NCI-H446 treated with DMSO at 0.1 percent for 48 hours (cell line): ENCODE data around the gene NCOA3.
"Not testable (repeated sequence)": the region's sequence is repeated elsewhere in the genome, so short reads cannot be mapped to it uniquely, and the experiment has no call there.

ENCODE experiments used
- DNase-seq: peaks from one replicate; lab custom pipeline; 2025; lab: John Stamatoyannopoulos, UW

The NCOA3 gene

GRCh38 chr20:47468290-47469050 is 33.2 kb upstream of the NCOA3 start:
- DNase-seq, result no peak

GRCh38 chr20:47475419-47476044 is 26.2 kb upstream of the NCOA3 start:
- no peak for DNase-seq

- no peak for DNase-seq
Measured at GRCh38 chr20:47476452-47476851, 25.2 kb upstream of the NCOA3 start.

- no peak for DNase-seq
Measured at GRCh38 chr20:47479093-47479492, 22.6 kb upstream of the NCOA3 start.

- DNase-seq, result no peak
Measured at GRCh38 chr20:47479506-47479905, 22.2 kb upstream of the NCOA3 start.

GRCh38 chr20:47480239-47480638 is 21.4 kb upstream of the NCOA3 start:
- DNase-seq, result no peak

GRCh38 chr20:47480705-47481104 is 21.0 kb upstream of the NCOA3 start:
- no peak for DNase-seq

GRCh38 chr20:47481330-47482216 is 20.1 kb upstream of the NCOA3 start:
- DNase-seq, result no peak

- no peak for DNase-seq
Measured at GRCh38 chr20:47482705-47483104, 19.0 kb upstream of the NCOA3 start.

GRCh38 chr20:47484303-47484702 is 17.4 kb upstream of the NCOA3 start:
- DNase-seq, result no peak

- DNase-seq, result no peak
Measured at GRCh38 chr20:47487175-47487917, 14.3 kb upstream of the NCOA3 start.

GRCh38 chr20:47489448-47489872 is 12.2 kb upstream of the NCOA3 start:
- DNase-seq, result no peak

- DNase-seq, result no peak
Measured at GRCh38 chr20:47490795-47491194, 10.9 kb upstream of the NCOA3 start.

GRCh38 chr20:47492284-47492683 is 9.4 kb upstream of the NCOA3 start:
- DNase-seq, result no peak

- DNase-seq, result peak; percentile 58
Measured at GRCh38 chr20:47493175-47493962, 8.3 kb upstream of the NCOA3 start.

- no peak for DNase-seq
Measured at GRCh38 chr20:47493963-47494293, 7.8 kb upstream of the NCOA3 start.

- DNase-seq, result not testable (repeated sequence)
Measured at GRCh38 chr20:47494606-47495005, 7.1 kb upstream of the NCOA3 start.

GRCh38 chr20:47496118-47496517 is 5.6 kb upstream of the NCOA3 start:
- DNase-seq, result no peak

- no peak for DNase-seq
Measured at GRCh38 chr20:47498606-47499005, 3.1 kb upstream of the NCOA3 start.

- DNase-seq, result no peak
Measured at GRCh38 chr20:47499053-47499452, 2.6 kb upstream of the NCOA3 start.

- not testable (repeated sequence) for DNase-seq
Measured at GRCh38 chr20:47500082-47500481, 1.6 kb upstream of the NCOA3 start.
